HepG2 (cell line): ENCODE data around the gene SYMPK. TPM values are rescaled to one million over a fixed set of nuclear protein-coding genes. Genes with fewer than 3 reads are reported as not detected.
A peak's percentile ranks its signal among the peaks of the same experiment; 100 is the strongest.

Source experiments
- AGO1 ChIP-seq: fragments of 200-400 bp; formaldehyde crosslinking; IDR thresholded peaks from 2 replicates; pipeline ENCODE4 v1.6.1; 2017; ENCODE audit warnings: mild to moderate bottlenecking, low read depth, low read length, moderate library complexity; ENCODE audit not compliant: poor library complexity, severe bottlenecking
- CEBPZ ChIP-seq: IDR thresholded peaks from 2 replicates; pipeline ENCODE4 v1.6.1; 2012; ENCODE audit warnings: low read length, improper control_type of control experiment
- DNMT3B ChIP-seq: conservative IDR thresholded peaks from 2 replicates; pipeline ENCODE4 v1.6.1; 2016; ENCODE audit warnings: missing biosample characterization, control low read depth
- FOXO1 ChIP-seq: sonication (generic); formaldehyde crosslinking; IDR thresholded peaks from 2 replicates; pipeline ENCODE4 v1.4.0; 2020; ENCODE audit warnings: missing genetic modification reagents
- HMG20B ChIP-seq: conservative IDR thresholded peaks from 2 replicates; pipeline ENCODE4 v1.6.1; 2016; ENCODE audit warnings: missing genetic modification reagents, missing compliant biosample characterization
- MED1 ChIP-seq: sonication (generic); formaldehyde crosslinking; IDR thresholded peaks from 2 replicates; pipeline ENCODE4 v1.4.0; 2020; ENCODE audit warnings: missing genetic modification reagents
- MLLT10 ChIP-seq: sonication (generic); formaldehyde crosslinking; IDR thresholded peaks from 2 replicates; pipeline ENCODE4 v1.4.0; 2020; ENCODE audit warnings: missing genetic modification reagents
- MLX ChIP-seq: IDR thresholded peaks from 2 replicates; pipeline ENCODE4 v1.6.1; 2016
- NR0B2 ChIP-seq: sonication (generic); formaldehyde crosslinking; IDR thresholded peaks from 2 replicates; pipeline ENCODE4 v1.4.0; 2020; ENCODE audit warnings: mild to moderate bottlenecking, missing genetic modification reagents
- PAF1 ChIP-seq: IDR thresholded peaks from 2 replicates; pipeline ENCODE4 v1.6.1; 2016; ENCODE audit warnings: missing genetic modification reagents, missing compliant biosample characterization
- RFX1 ChIP-seq: fragments of 450-650 bp; IDR thresholded peaks from 2 replicates; pipeline ENCODE4 v1.6.1; 2017
- TAF1 ChIP-seq: sonication (generic); formaldehyde crosslinking; IDR thresholded peaks from 2 replicates; pipeline ENCODE4 v1.4.0; 2020; ENCODE audit warnings: missing genetic modification reagents
- ZKSCAN1 ChIP-seq: fragments of 150-350 bp; IDR thresholded peaks from 2 replicates; pipeline ENCODE4 v1.6.1; 2014; ENCODE audit warnings: low read length
- ZKSCAN8 ChIP-seq: IDR thresholded peaks from 2 replicates; pipeline ENCODE4 v1.6.1; 2016; ENCODE audit warnings: borderline replicate concordance, missing genetic modification reagents, missing compliant biosample characterization
- ZNF260 ChIP-seq: sonication (generic); formaldehyde crosslinking; IDR thresholded peaks from 2 replicates; pipeline ENCODE4 v1.4.0; 2020; ENCODE audit warnings: missing genetic modification reagents, low read depth, mild to moderate bottlenecking, borderline replicate concordance
- ZNF484 ChIP-seq: sonication (generic); formaldehyde crosslinking; IDR thresholded peaks from 2 replicates; pipeline ENCODE4 v1.5.1; 2020; ENCODE audit warnings: mild to moderate bottlenecking, low read depth, missing genetic modification reagents, borderline replicate concordance
- ZNF496 ChIP-seq: sonication (generic); formaldehyde crosslinking; IDR thresholded peaks from 2 replicates; pipeline ENCODE4 v1.8.1; 2023; ENCODE audit warnings: mild to moderate bottlenecking, moderate library complexity, missing genetic modification reagents; ENCODE audit not compliant: insufficient replicate concordance
- ZNF577 ChIP-seq: sonication (generic); formaldehyde crosslinking; IDR thresholded peaks from 2 replicates; pipeline ENCODE4 v1.4.0; 2020; ENCODE audit warnings: mild to moderate bottlenecking, low read depth, missing genetic modification reagents, borderline replicate concordance
- ZNF597 ChIP-seq: sonication (generic); formaldehyde crosslinking; IDR thresholded peaks from 2 replicates; pipeline ENCODE4 v1.5.0; 2020; ENCODE audit warnings: missing genetic modification reagents
- ZNF615 ChIP-seq: sonication (generic); formaldehyde crosslinking; IDR thresholded peaks from 2 replicates; pipeline ENCODE4 v1.5.0; 2020; ENCODE audit warnings: mild to moderate bottlenecking, missing genetic modification reagents, borderline replicate concordance
- ZNF691 ChIP-seq: sonication (generic); formaldehyde crosslinking; IDR thresholded peaks from 2 replicates; pipeline ENCODE4 v1.4.0; 2020; ENCODE audit warnings: missing genetic modification reagents, low read depth, mild to moderate bottlenecking, borderline replicate concordance
- ZNF720 ChIP-seq: sonication (generic); formaldehyde crosslinking; IDR thresholded peaks from 2 replicates; pipeline ENCODE4 v1.4.0; 2020; ENCODE audit warnings: missing genetic modification reagents
- ZSCAN9 ChIP-seq: IDR thresholded peaks from 2 replicates; pipeline ENCODE4 v1.6.1; 2016; ENCODE audit warnings: borderline replicate concordance
- polyA plus RNA-seq, 8 experiments: library from polyadenylated mRNA; depleted of rRNA in 3 of 8; stranded (reverse) in 7 of 8; unstranded in 1 of 8; fragments of >200 nt; fragmentation: Illumina TruSeq in 4 of 8; extraction: Trizol in 4 of 8; gene quantifications; 2 replicates each; pipeline versions ENCODE4 v1.2.1 to v1.2.3, GENCODE V29; 2011 to 2016; ENCODE audit warnings: low read depth in 4 of 8, missing spikeins in 1 of 8, mixed read lengths in 1 of 8; ENCODE audit not compliant: insufficient read depth in 1 of 8
- total RNA-seq, 5 experiments: library from RNA; depleted of rRNA; stranded (reverse); fragments of >200 nt; fragmentation: Illumina TruSeq; extraction: Trizol; gene quantifications; 2 replicates each; pipeline ENCODE4 v1.2.3, GENCODE V29; 2016; ENCODE audit warnings: low read depth in 1 of 5

The SYMPK gene
- total and polyA plus RNA-seq, 2 of the 13 experiments (the other 11 are each of a cell fraction or from before 2014, with no cell fraction given): 21.9 to 55.7 TPM

- TF ChIP-seq CEBPZ: no peak
- peak; percentile 36 for TF ChIP-seq ZSCAN9 (CRISPR knock-in tag)
- TF ChIP-seq ZNF615 (CRISPR knock-in tag): peak; percentile 84
- TF ChIP-seq ZNF260 (CRISPR knock-in tag): no peak
- peak; percentile 77 for TF ChIP-seq FOXO1 (CRISPR knock-in tag)
- TF ChIP-seq TAF1 (CRISPR knock-in tag): peak; percentile 77; the same call in 1 of the 2 replicates
- 0 out of 2 replicates have a peak, but pooled peaks have one; percentile 16 for TF ChIP-seq DNMT3B
- TF ChIP-seq PAF1 (CRISPR knock-in tag): peak; percentile 36
- peak; percentile 53; the same call in 1 of the 2 replicates for TF ChIP-seq MLX
- no peak for TF ChIP-seq ZNF597
- TF ChIP-seq HMG20B (CRISPR knock-in tag): peak; percentile 83
- TF ChIP-seq ZNF577: no peak
- peak; percentile 42 for TF ChIP-seq ZKSCAN8
- peak; percentile 35; the same call in 1 of the 2 replicates for TF ChIP-seq ZNF691 (CRISPR knock-in tag)
- peak; percentile 95 for TF ChIP-seq MED1 (CRISPR knock-in tag)
- peak; percentile 46; the same call in 1 of the 2 replicates for TF ChIP-seq ZKSCAN1
- TF ChIP-seq AGO1: peak; percentile 97
- TF ChIP-seq RFX1: no peak
- TF ChIP-seq MLLT10 (CRISPR knock-in tag): no peak
- no peak for TF ChIP-seq ZNF484 (CRISPR knock-in tag)
- TF ChIP-seq ZNF720 (CRISPR knock-in tag): no peak
- TF ChIP-seq ZNF496: no peak
- no peak for TF ChIP-seq NR0B2
Measured at GRCh38 chr19:45882652-45883585, 20.0 kb upstream of the SYMPK start (continued).
